ENCODE data around the gene MMP1. TPM values are rescaled to one million over a fixed set of nuclear protein-coding genes. Genes with fewer than 3 reads are reported as not detected.

MMP1 gene
- total RNA-seq, 1 experiment from 2014 or later = 33.5 TPM

DNA sequence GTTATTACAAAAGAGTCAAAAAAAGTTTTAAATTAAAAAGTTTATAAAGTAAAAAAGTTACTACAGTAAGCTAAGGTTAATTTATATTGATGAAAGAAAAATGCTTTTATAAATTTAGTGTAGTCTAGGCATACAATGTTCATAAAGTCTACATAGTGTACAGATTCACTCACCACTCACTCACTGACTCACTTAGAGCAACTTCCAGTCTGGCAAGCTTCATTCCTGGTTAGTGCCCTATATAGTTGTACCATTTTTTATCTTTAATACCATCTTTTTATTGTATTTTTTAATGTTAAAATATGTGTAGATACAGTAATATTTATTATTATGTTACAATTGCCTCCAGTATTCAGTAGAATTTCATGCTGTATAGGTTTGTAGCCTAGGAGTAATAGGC is 14.9 kb downstream of the MMP1 start:
- H3K27ac Mint-ChIP-seq (ENCODE audit: unreplicated experiment) = no peak overlapping the region
- TF ChIP-seq CTCF (IDR thresholded peaks at IDR 0.05; ENCODE audit: unreplicated experiment) = no peak
- peaks cover 12% of the 10 kb centered on the region for H3K27me3 Mint-ChIP-seq (ENCODE audit: unreplicated experiment)
- intact Hi-C loops (cut with micrococcal nuclease; ENCODE audit: unreplicated experiment) = loop anchor here (5.0 kb wide), 1 partner anchor 51 kb away; no protein-coding TSS in a partner anchor
- H3K36me3 Mint-ChIP-seq (ENCODE audit: insufficient read depth, unreplicated experiment) = no peaks in the 10 kb centered on the region
- BruUV-seq (replicated peaks) = no TSS peak
- H3K9me3 Mint-ChIP-seq (ENCODE audit: low read depth, unreplicated experiment) = no peaks in the 10 kb centered on the region
- DNase-seq = no peak
- CTCF ChIA-PET = interaction anchor here (1.0 kb wide), 1 partner anchor 11 kb away, joined by 3 read pairs; no protein-coding TSS in a partner anchor
- H3K4me1 Mint-ChIP-seq (ENCODE audit: low read depth, unreplicated experiment) = peaks cover 11% of the 10 kb centered on the region
- H3K4me3 Mint-ChIP-seq (ENCODE audit: low read depth, unreplicated experiment) = no peak overlapping the region

- CTCF ChIA-PET = no interaction called here
- Mint-ChIP-seq H3K4me3 (ENCODE audit: low read depth, unreplicated experiment) (no peak overlapping the region), H3K9me3 (ENCODE audit: low read depth, unreplicated experiment) (no peaks in the 10 kb centered on the region), H3K4me1 (ENCODE audit: low read depth, unreplicated experiment) (peaks cover 11% of the 10 kb centered on the region), H3K36me3 (ENCODE audit: insufficient read depth, unreplicated experiment) (no peaks in the 10 kb centered on the region), H3K27me3 (ENCODE audit: unreplicated experiment) (peaks cover 12% of the 10 kb centered on the region), H3K27ac (ENCODE audit: unreplicated experiment) (no peak overlapping the region)
- BruUV-seq (replicated peaks) = no TSS peak
- intact Hi-C loops (cut with micrococcal nuclease; ENCODE audit: unreplicated experiment) = loop anchor here (5.0 kb wide), 1 partner anchor 49 kb away; no protein-coding TSS in a partner anchor
- no peak for DNase-seq
- TF ChIP-seq CTCF (IDR thresholded peaks at IDR 0.05; ENCODE audit: unreplicated experiment) = no peak
Measured at GRCh38 chr11:102781676-102782075, 16.3 kb downstream of the MMP1 start.

DNA sequence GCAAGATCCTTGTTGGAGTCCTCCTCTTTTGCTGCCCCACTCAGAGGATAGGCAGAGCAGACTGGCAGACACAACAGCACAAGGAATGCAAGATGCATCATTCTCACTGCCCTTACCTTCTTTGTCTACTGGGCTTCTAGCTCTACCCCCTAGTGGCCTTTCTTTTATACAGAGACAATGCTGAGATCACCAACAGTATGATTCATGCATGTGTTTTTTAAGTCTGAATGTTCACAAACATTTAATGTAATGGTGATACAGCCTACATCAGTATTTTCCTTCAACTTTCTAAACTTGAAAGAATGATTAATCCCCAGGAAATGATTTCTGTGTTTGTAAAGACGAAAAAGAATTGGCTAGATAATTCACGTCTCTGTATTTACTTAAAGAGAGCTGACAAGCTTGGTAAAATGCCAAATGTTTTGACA is 17.5 kb downstream of the MMP1 start, which contains the start of gene MMP10:
Gene MMP10 (minus strand): TSS at position 138 of the 428 bp plus-strand sequence. CDS start 37 bp downstream, at position 101.
- CTCF ChIA-PET = no interaction called here
- H3K4me3 Mint-ChIP-seq (ENCODE audit: low read depth, unreplicated experiment) = no peak within 1 kb of the TSS
- no peak within 1 kb of the TSS for H3K27ac Mint-ChIP-seq (ENCODE audit: unreplicated experiment)
- H3K36me3 Mint-ChIP-seq (ENCODE audit: insufficient read depth, unreplicated experiment) = no peaks in the 10 kb centered on the region
- intact Hi-C loops (cut with micrococcal nuclease; ENCODE audit: unreplicated experiment) = loop anchor here (5.0 kb wide), 1 partner anchor 48 kb away; no protein-coding TSS in a partner anchor
- no peaks in the 10 kb centered on the region for H3K9me3 Mint-ChIP-seq (ENCODE audit: low read depth, unreplicated experiment)
- H3K4me1 Mint-ChIP-seq (ENCODE audit: low read depth, unreplicated experiment) = peaks cover 11% of the 10 kb centered on the region
- peaks cover 9% of the 10 kb centered on the region for H3K27me3 Mint-ChIP-seq (ENCODE audit: unreplicated experiment)
- TF ChIP-seq CTCF (IDR thresholded peaks at IDR 0.05; ENCODE audit: unreplicated experiment) = peak; percentile 37
- BruUV-seq (replicated peaks) = no TSS peak
- DNase-seq = no peak

DNA sequence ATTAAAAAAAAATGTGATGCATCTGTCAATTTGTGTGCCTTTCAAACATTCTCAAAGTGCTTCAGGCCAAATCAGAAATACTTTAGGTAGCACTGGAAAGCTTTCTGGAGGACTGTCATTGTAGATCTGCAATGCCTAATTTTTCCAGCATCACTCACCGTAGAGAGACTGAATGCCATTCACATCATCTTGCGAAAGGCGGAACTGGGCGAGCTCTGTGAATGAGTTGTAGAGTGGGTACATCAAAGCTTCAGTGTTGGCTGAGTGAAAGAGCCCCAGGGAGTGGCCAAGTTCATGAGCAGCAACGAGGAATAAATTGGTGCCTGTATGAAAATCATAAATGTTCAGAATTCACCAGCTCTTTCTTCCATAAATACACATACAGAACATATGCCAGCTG is 21.5 kb downstream of the MMP1 start:
- BruUV-seq (replicated peaks) = no TSS peak
- H3K27ac Mint-ChIP-seq (ENCODE audit: unreplicated experiment) = no peak overlapping the region
- H3K9me3 Mint-ChIP-seq (ENCODE audit: low read depth, unreplicated experiment) = no peaks in the 10 kb centered on the region
- no peak for TF ChIP-seq CTCF (IDR thresholded peaks at IDR 0.05; ENCODE audit: unreplicated experiment)
- CTCF ChIA-PET = no interaction called here
- peaks cover 11% of the 10 kb centered on the region for H3K4me1 Mint-ChIP-seq (ENCODE audit: low read depth, unreplicated experiment)
- H3K36me3 Mint-ChIP-seq (ENCODE audit: insufficient read depth, unreplicated experiment) = no peaks in the 10 kb centered on the region
- no peaks in the 10 kb centered on the region for H3K27me3 Mint-ChIP-seq (ENCODE audit: unreplicated experiment)
- no peak overlapping the region for H3K4me3 Mint-ChIP-seq (ENCODE audit: low read depth, unreplicated experiment)
- intact Hi-C loops (cut with micrococcal nuclease; ENCODE audit: unreplicated experiment) = no loop called here
- DNase-seq = no peak
